Measurements from ENCODE around the gene FAM53B. TPM values are rescaled to one million over a fixed set of nuclear protein-coding genes. Genes with fewer than 3 reads are reported as not detected.

Gene FAM53B
- total and polyA plus RNA-seq, 4 donors, result 21.8 to 31.2 (median 29.7) TPM

- Histone ChIP-seq H3K36me3 (ENCODE audit: control insufficient read depth, insufficient read depth, low read length) (peaks cover 36% of the 10 kb centered on the region), H3K9me3 (ENCODE audit: control insufficient read depth, insufficient read depth, low read length) (no peaks in the 10 kb centered on the region), H3K4me3 (ENCODE audit: low read depth, low read length) (no peak overlapping the region), H3K27me3 (ENCODE audit: control insufficient read depth, insufficient read depth, low read length) (no peaks in the 10 kb centered on the region), H3K4me1 (ENCODE audit: control insufficient read depth, insufficient read depth, low read length) (peaks cover 46% of the 10 kb centered on the region), H3K27ac (ENCODE audit: low read depth, low read length) (no peak overlapping the region)
- no peak for DNase-seq (ENCODE audit: low read depth in 4 of 6, low spot score in 6 of 6)
- 51% methylated on average over 5 of the region's 5 CpGs for WGBS (ENCODE audit: insufficient coverage)
These were observed 60.4 kb downstream of the FAM53B start for GRCh38 chr10:124683814-124684213.

- no peaks in the 10 kb centered on the region for H3K27me3 ChIP-seq (ENCODE audit: control insufficient read depth, insufficient read depth, low read length)
- WGBS (ENCODE audit: insufficient coverage), result 97% methylated on average over 33 of the region's 36 CpGs
- H3K9me3 ChIP-seq (ENCODE audit: control insufficient read depth, insufficient read depth, low read length), result no peaks in the 10 kb centered on the region
- no peak overlapping the region for H3K27ac ChIP-seq (ENCODE audit: low read depth, low read length)
- peaks cover 55% of the 10 kb centered on the region for H3K4me1 ChIP-seq (ENCODE audit: control insufficient read depth, insufficient read depth, low read length)
- no peak for DNase-seq (ENCODE audit: low read depth in 4 of 6, low spot score in 6 of 6)
- H3K4me3 ChIP-seq (ENCODE audit: low read depth, low read length), result no peak overlapping the region
- H3K36me3 ChIP-seq (ENCODE audit: control insufficient read depth, insufficient read depth, low read length), result peaks cover 43% of the 10 kb centered on the region
These were observed 62.3 kb downstream of the FAM53B start for GRCh38 chr10:124681626-124682552.

- H3K36me3 ChIP-seq (ENCODE audit: control insufficient read depth, insufficient read depth, low read length), result peaks cover 47% of the 10 kb centered on the region
- H3K27ac ChIP-seq (ENCODE audit: low read depth, low read length), result no peak overlapping the region
- no CpG with 5 or more reads among the region's 5 CpGs for WGBS (ENCODE audit: insufficient coverage)
- DNase-seq (ENCODE audit: low read depth in 4 of 6, low spot score in 6 of 6), result no peak
- H3K4me3 ChIP-seq (ENCODE audit: low read depth, low read length), result no peak overlapping the region
- no peaks in the 10 kb centered on the region for H3K27me3 ChIP-seq (ENCODE audit: control insufficient read depth, insufficient read depth, low read length)
- peaks cover 58% of the 10 kb centered on the region for H3K4me1 ChIP-seq (ENCODE audit: control insufficient read depth, insufficient read depth, low read length)
- H3K9me3 ChIP-seq (ENCODE audit: control insufficient read depth, insufficient read depth, low read length), result no peaks in the 10 kb centered on the region
These were observed 63.1 kb downstream of the FAM53B start for GRCh38 chr10:124681091-124681490.

GRCh38 chr10:124680675-124681074, 63.5 kb downstream of the FAM53B start:
- Histone ChIP-seq H3K4me1 (ENCODE audit: control insufficient read depth, insufficient read depth, low read length) (peaks cover 58% of the 10 kb centered on the region), H3K4me3 (ENCODE audit: low read depth, low read length) (no peak overlapping the region), H3K27ac (ENCODE audit: low read depth, low read length) (no peak overlapping the region), H3K36me3 (ENCODE audit: control insufficient read depth, insufficient read depth, low read length) (peaks cover 47% of the 10 kb centered on the region), H3K9me3 (ENCODE audit: control insufficient read depth, insufficient read depth, low read length) (no peaks in the 10 kb centered on the region), H3K27me3 (ENCODE audit: control insufficient read depth, insufficient read depth, low read length) (no peaks in the 10 kb centered on the region)
- 81% methylated on average over 3 of the region's 7 CpGs for WGBS (ENCODE audit: insufficient coverage)
- no peak for DNase-seq (ENCODE audit: low read depth in 4 of 6, low spot score in 6 of 6)

GRCh38 chr10:124679401-124679800, 64.8 kb downstream of the FAM53B start:
- Histone ChIP-seq H3K4me1 (ENCODE audit: control insufficient read depth, insufficient read depth, low read length) (peaks cover 61% of the 10 kb centered on the region), H3K4me3 (ENCODE audit: low read depth, low read length) (no peak overlapping the region), H3K27me3 (ENCODE audit: control insufficient read depth, insufficient read depth, low read length) (no peaks in the 10 kb centered on the region), H3K9me3 (ENCODE audit: control insufficient read depth, insufficient read depth, low read length) (no peaks in the 10 kb centered on the region), H3K36me3 (ENCODE audit: control insufficient read depth, insufficient read depth, low read length) (peaks cover 60% of the 10 kb centered on the region), H3K27ac (ENCODE audit: low read depth, low read length) (no peak overlapping the region)
- 96% methylated on average over 5 of the region's 8 CpGs for WGBS (ENCODE audit: insufficient coverage)
- no peak for DNase-seq (ENCODE audit: low read depth in 4 of 6, low spot score in 6 of 6)

GRCh38 chr10:124678557-124679240, 65.5 kb downstream of the FAM53B start:
- Histone ChIP-seq H3K4me1 (ENCODE audit: control insufficient read depth, insufficient read depth, low read length) (peaks cover 64% of the 10 kb centered on the region), H3K27ac (ENCODE audit: low read depth, low read length) (peak overlapping the region; percentile 91), H3K36me3 (ENCODE audit: control insufficient read depth, insufficient read depth, low read length) (peaks cover 64% of the 10 kb centered on the region), H3K27me3 (ENCODE audit: control insufficient read depth, insufficient read depth, low read length) (no peaks in the 10 kb centered on the region), H3K4me3 (ENCODE audit: low read depth, low read length) (no peak overlapping the region), H3K9me3 (ENCODE audit: control insufficient read depth, insufficient read depth, low read length) (no peaks in the 10 kb centered on the region)
- WGBS (ENCODE audit: insufficient coverage), result 80% methylated on average over 9 of the region's 12 CpGs
- DNase-seq (ENCODE audit: low read depth in 4 of 6, low spot score in 6 of 6), result no peak

- no peak overlapping the region for H3K4me3 ChIP-seq (ENCODE audit: low read depth, low read length)
- no peaks in the 10 kb centered on the region for H3K27me3 ChIP-seq (ENCODE audit: control insufficient read depth, insufficient read depth, low read length)
- H3K9me3 ChIP-seq (ENCODE audit: control insufficient read depth, insufficient read depth, low read length), result no peaks in the 10 kb centered on the region
- peaks cover 59% of the 10 kb centered on the region for H3K36me3 ChIP-seq (ENCODE audit: control insufficient read depth, insufficient read depth, low read length)
- peak overlapping the region; percentile 91 for H3K27ac ChIP-seq (ENCODE audit: low read depth, low read length)
- 46% methylated on average over 6 of the region's 10 CpGs for WGBS (ENCODE audit: insufficient coverage)
- H3K4me1 ChIP-seq (ENCODE audit: control insufficient read depth, insufficient read depth, low read length), result peaks cover 66% of the 10 kb centered on the region
- DNase-seq (ENCODE audit: low read depth in 4 of 6, low spot score in 6 of 6), result no peak
These were observed 66.2 kb downstream of the FAM53B start for GRCh38 chr10:124677749-124678556.

GRCh38 chr10:124677293-124677699, 66.9 kb downstream of the FAM53B start:
- no peaks in the 10 kb centered on the region for H3K27me3 ChIP-seq (ENCODE audit: control insufficient read depth, insufficient read depth, low read length)
- 44% methylated on average over 10 of the region's 10 CpGs for WGBS (ENCODE audit: insufficient coverage)
- H3K27ac ChIP-seq (ENCODE audit: low read depth, low read length), result peak overlapping the region; percentile 91
- DNase-seq (ENCODE audit: low read depth in 4 of 6, low spot score in 6 of 6), result peak in 1 of 6 donors; percentile 64
- no peak overlapping the region for H3K4me3 ChIP-seq (ENCODE audit: low read depth, low read length)
- no peaks in the 10 kb centered on the region for H3K9me3 ChIP-seq (ENCODE audit: control insufficient read depth, insufficient read depth, low read length)
- H3K4me1 ChIP-seq (ENCODE audit: control insufficient read depth, insufficient read depth, low read length), result peaks cover 73% of the 10 kb centered on the region
- peaks cover 62% of the 10 kb centered on the region for H3K36me3 ChIP-seq (ENCODE audit: control insufficient read depth, insufficient read depth, low read length)

GRCh38 chr10:124676416-124677062, 67.6 kb downstream of the FAM53B start:
- Histone ChIP-seq H3K9me3 (ENCODE audit: control insufficient read depth, insufficient read depth, low read length) (no peaks in the 10 kb centered on the region), H3K4me1 (ENCODE audit: control insufficient read depth, insufficient read depth, low read length) (peaks cover 81% of the 10 kb centered on the region), H3K27ac (ENCODE audit: low read depth, low read length) (peak overlapping the region; percentile 91), H3K27me3 (ENCODE audit: control insufficient read depth, insufficient read depth, low read length) (no peaks in the 10 kb centered on the region), H3K4me3 (ENCODE audit: low read depth, low read length) (no peak overlapping the region), H3K36me3 (ENCODE audit: control insufficient read depth, insufficient read depth, low read length) (peaks cover 59% of the 10 kb centered on the region)
- WGBS (ENCODE audit: insufficient coverage), result 68% methylated on average over 9 of the region's 15 CpGs
- no peak for DNase-seq (ENCODE audit: low read depth in 4 of 6, low spot score in 6 of 6)
